Suppressor macrophage treated with lipopolysaccharide for 1 hour (primary cell): ENCODE data around the gene CDH4.

ENCODE experiments used
- DNase-seq, 3 donors: peaks; one replicate each; pipeline ENCODE4 v3.0.0-alpha.2; 2020 to 2022

CDH4 gene

GRCh38 chr20:61663521-61664425 is 411.7 kb downstream of the CDH4 start:
- no peak for DNase-seq

- no peak for DNase-seq
These were observed 412.7 kb downstream of the CDH4 start for GRCh38 chr20:61664556-61665320.

- no peak for DNase-seq
These were observed 413.7 kb downstream of the CDH4 start for GRCh38 chr20:61665528-61666470.

GRCh38 chr20:61666471-61666832 is 414.4 kb downstream of the CDH4 start:
- no peak for DNase-seq

GRCh38 chr20:61667056-61667792 is 415.2 kb downstream of the CDH4 start:
- DNase-seq = no peak

GRCh38 chr20:61668065-61668650 is 416.1 kb downstream of the CDH4 start:
- no peak for DNase-seq

GRCh38 chr20:61668771-61669503 is 416.9 kb downstream of the CDH4 start:
- DNase-seq = no peak

GRCh38 chr20:61670274-61670673 is 418.2 kb downstream of the CDH4 start:
- DNase-seq = no peak

GRCh38 chr20:61671559-61671958 is 419.5 kb downstream of the CDH4 start:
- DNase-seq = no peak

- no peak for DNase-seq
These were observed 421.2 kb downstream of the CDH4 start for GRCh38 chr20:61673152-61673847.

GRCh38 chr20:61674121-61674520 is 422.1 kb downstream of the CDH4 start:
- no peak for DNase-seq

GRCh38 chr20:61674688-61675087 is 422.6 kb downstream of the CDH4 start:
- DNase-seq = no peak

GRCh38 chr20:61677928-61678327 is 425.9 kb downstream of the CDH4 start:
- no peak for DNase-seq

- DNase-seq = no peak
These were observed 426.4 kb downstream of the CDH4 start for GRCh38 chr20:61678437-61678836.

GRCh38 chr20:61679473-61679872 is 427.4 kb downstream of the CDH4 start:
- no peak for DNase-seq

GRCh38 chr20:61680096-61680495 is 428.0 kb downstream of the CDH4 start:
- DNase-seq = no peak

GRCh38 chr20:61682114-61682995 is 430.3 kb downstream of the CDH4 start:
- no peak for DNase-seq

GRCh38 chr20:61682996-61683681 is 431.1 kb downstream of the CDH4 start:
- no peak for DNase-seq

GRCh38 chr20:61683721-61684120 is 431.7 kb downstream of the CDH4 start:
- no peak for DNase-seq
